A549 (cell line): ENCODE measurements around the gene WDFY2.

Experiments
- CTCF ChIP-seq: fragments of >200 bp; sonication (Bioruptor Twin); formaldehyde crosslinking; IDR thresholded peaks from 3 replicates; pipeline ENCODE4 v1.5.1; 2016
- EP300 ChIP-seq, 2 experiments: fragments of >200 bp; sonication (Bioruptor Twin); formaldehyde crosslinking; IDR thresholded peaks; 2 replicates in 1 of 2; 3 replicates in 1 of 2; pipeline ENCODE4 v1.6.1; 2016 to 2017
- HOXA7 ChIP-seq: fragments of 250-450 bp; sonication (Bioruptor Pico); IDR thresholded peaks from 2 replicates; pipeline ENCODE4 v1.5.0; 2020; ENCODE audit warnings: mild to moderate bottlenecking, moderate library complexity
- SMC3 ChIP-seq: fragments of >200 bp; sonication (Bioruptor Twin); formaldehyde crosslinking; IDR thresholded peaks from 3 replicates; pipeline ENCODE4 v1.6.1; 2018; ENCODE audit warnings: inconsistent platforms

GRCh38 chr13:51740698-51741097 lies 156.4 kb downstream of the WDFY2 start:
- TF ChIP-seq SMC3 (no peak), HOXA7 (CRISPR knock-in tag) (no peak), CTCF (no peak), EP300 (IDR thresholded peaks at IDR 0.05) (no peak)
